Endothelial cell of umbilical vein (primary cell): ENCODE results near the gene CPXM2. TPM values are rescaled to one million over a fixed set of nuclear protein-coding genes. Genes with fewer than 3 reads are reported as not detected.

Source experiments
- BruUV-seq: library from RNA; stranded (reverse); fragments of 400-500 nt; replicated peaks from 2 replicates; lab custom pipeline; 2021; lab: Mats Ljungman, UMichigan
- CTCF ChIA-PET: fragments of 300-600, 350-600 bp; sonication (Branson Sonifier 250); formaldehyde crosslinking; loops from one replicate; lab custom pipeline; 2021; ENCODE audit warnings: antibody characterized with exemption, inconsistent platforms; lab: Charles Lee
- POLR2A ChIA-PET: fragments of 300-600, 350-600 bp; sonication (Branson Sonifier 250); formaldehyde crosslinking; loops from one replicate; lab custom pipeline; 2021; ENCODE audit warnings: antibody characterized with exemption, inconsistent platforms; lab: Charles Lee
- DNase-seq: peaks from one replicate; pipeline ENCODE4 v3.0.0-alpha.2; 2011; ENCODE audit warnings: low read depth, low spot score
- FAIRE-seq: peaks from 2 replicates; lab custom pipeline; 2011; peaks lifted over from hg19 to GRCh38; lab: Jason Lieb, UNC
- H2AFZ ChIP-seq: 2 replicates; pipeline ENCODE4 v1.6.0; 2012; ENCODE audit warnings: low read depth, low read length, control low read depth, inconsistent platforms
- H3K27ac ChIP-seq: 2 replicates; pipeline ENCODE4 v1.5.1; 2011; ENCODE audit warnings: low read depth, mild to moderate bottlenecking, control low read depth, low read length, moderate library complexity; ENCODE audit not compliant: insufficient read depth
- H3K27me3 ChIP-seq, 2 experiments: 2 replicates each; pipeline versions ENCODE4 v1.6.0 to v1.6.1; 2011; ENCODE audit warnings: low read length in 2 of 2, mixed read lengths in 1 of 2; ENCODE audit not compliant: control insufficient read depth in 2 of 2, insufficient read depth in 2 of 2
- H3K36me3 ChIP-seq, 2 experiments: 2 replicates in 1 of 2; 3 replicates in 1 of 2; pipeline ENCODE4 v1.5.1; 2011; ENCODE audit warnings: low read length in 2 of 2, mild to moderate bottlenecking in 1 of 2, moderate library complexity in 1 of 2; ENCODE audit not compliant: control insufficient read depth in 2 of 2, insufficient read depth in 2 of 2; ENCODE audit errors: extremely low read depth in 1 of 2
- H3K4me1 ChIP-seq: 3 replicates; pipeline ENCODE4 v1.5.1; 2011; ENCODE audit warnings: mild to moderate bottlenecking, low read length; ENCODE audit not compliant: control insufficient read depth, insufficient read depth; ENCODE audit errors: extremely low read depth
- H3K4me2 ChIP-seq: 2 replicates; pipeline ENCODE4 v1.6.1; 2011; ENCODE audit warnings: low read length, control low read depth, mixed read lengths; ENCODE audit not compliant: insufficient read depth
- H3K4me3 ChIP-seq, 3 experiments: fragments of 200-600 bp in 1 of 3; sonication (generic), shearing (Covaris generic) in 1 of 3; replicated peaks in 1 of 3; 2 replicates each; pipeline ENCODE4 v1.5.1; 2011 to 2016; ENCODE audit warnings: control low read depth in 3 of 3, low read length in 3 of 3, mild to moderate bottlenecking in 2 of 3, inconsistent platforms in 1 of 3, low read depth in 1 of 3, moderate library complexity in 1 of 3; ENCODE audit not compliant: insufficient read depth in 1 of 3
- H3K79me2 ChIP-seq: 2 replicates; pipeline ENCODE4 v1.6.0; 2012; ENCODE audit warnings: low read length, inconsistent platforms; ENCODE audit not compliant: control insufficient read depth, insufficient read depth
- H3K9ac ChIP-seq: replicated peaks from 2 replicates; pipeline ENCODE3; 2011; ENCODE audit warnings: low read length, control low read depth; ENCODE audit not compliant: insufficient read depth; ENCODE audit errors: extremely low read depth
- H3K9me1 ChIP-seq: replicated peaks from 3 replicates; pipeline ENCODE4 v1.6.0; 2011; ENCODE audit warnings: mild to moderate bottlenecking, low read length; ENCODE audit not compliant: control insufficient read depth, insufficient read depth; ENCODE audit errors: extremely low read depth
- H3K9me3 ChIP-seq: replicated peaks from 2 replicates; pipeline ENCODE4 v1.5.1; 2012; ENCODE audit warnings: low read length, inconsistent platforms; ENCODE audit not compliant: control insufficient read depth, insufficient read depth
- H4K20me1 ChIP-seq: replicated peaks from 2 replicates; pipeline ENCODE3; 2011; ENCODE audit warnings: mild to moderate bottlenecking, low read length; ENCODE audit not compliant: control insufficient read depth, insufficient read depth; ENCODE audit errors: extremely low read depth
- CTCF ChIP-seq, 2 donors: IDR thresholded peaks; 1 replicate in 1 of 2; 2 replicates in 1 of 2; pipeline ENCODE4 v1.5.1; 2011; ENCODE audit warnings: low read length in 2 of 2, mild to moderate bottlenecking in 2 of 2, moderate library complexity in 2 of 2, control low read depth in 1 of 2, inconsistent platforms in 1 of 2, low read depth in 1 of 2; ENCODE audit not compliant: insufficient read depth in 1 of 2; ENCODE audit errors: extremely low read depth in 1 of 2
- EZH2 ChIP-seq: IDR thresholded peaks from 2 replicates; pipeline ENCODE4 v1.6.1; 2012; ENCODE audit warnings: borderline replicate concordance, low read depth, mild to moderate bottlenecking, moderate library complexity, low read length, inconsistent platforms; ENCODE audit not compliant: severe bottlenecking
- FOS ChIP-seq: IDR thresholded peaks from 2 replicates; pipeline ENCODE4 v1.6.1; 2011; ENCODE audit warnings: mild to moderate bottlenecking, low read length, moderate library complexity, borderline replicate concordance; ENCODE audit not compliant: insufficient read depth
- GATA2 ChIP-seq: IDR thresholded peaks from 2 replicates; pipeline ENCODE4 v1.7.0; 2011; ENCODE audit warnings: low read depth, mild to moderate bottlenecking, moderate library complexity, mixed read lengths, low read length; ENCODE audit not compliant: insufficient read length, insufficient read depth
- JUN ChIP-seq: IDR thresholded peaks from 2 replicates; pipeline ENCODE4 v1.6.1; 2011; ENCODE audit warnings: borderline replicate concordance, low read depth; ENCODE audit not compliant: insufficient read length, insufficient read depth
- MAX ChIP-seq: IDR thresholded peaks from 2 replicates; pipeline ENCODE4 v1.6.1; 2011; ENCODE audit not compliant: insufficient read depth, insufficient read length
- dilution Hi-C: fragments of 300-500 bp; cut with MboI; formaldehyde crosslinking; loops from one replicate; pipeline ENCODE4 v1.15.0; 2019; ENCODE audit warnings: low sequenced_read_pairs; ENCODE audit not compliant: extremely low pct_ligation_motif_present
- intact Hi-C: fragments of 100-400 bp; cut with micrococcal nuclease; formaldehyde crosslinking; loops from one replicate; pipeline ENCODE4 v1.10.0; 2022
- polyA plus RNA-seq, 4 experiments: library from polyadenylated mRNA; depleted of rRNA in 3 of 4; stranded (reverse) in 3 of 4; unstranded in 1 of 4; fragments of >200 nt; gene quantifications; 2 replicates each; pipeline versions ENCODE4 v1.2.1 to v1.2.3, GENCODE V29; 2011 to 2012; ENCODE audit warnings: missing spikeins in 1 of 4
- total RNA-seq: library from RNA; stranded (reverse); gene quantifications from 2 replicates; pipeline ENCODE4 v1.2.3, GENCODE V29; 2021

Gene CPXM2
- total and polyA plus RNA-seq, 2 donors (not counting 3 experiments of a cell fraction or from before 2014, with no cell fraction given) = 1.8 to 2.7 TPM

GRCh38 chr10:123843835-123844234 lies 47.8 kb downstream of the CPXM2 start:
- no peak overlapping the region for H3K4me2 ChIP-seq
- H3K9me1 ChIP-seq = no peaks in the 10 kb centered on the region
- DNase-seq (no peak), FAIRE-seq (no peak)
- BruUV-seq = no TSS peak
- no peak overlapping the region for H2AFZ ChIP-seq
- H3K79me2 ChIP-seq = no peaks in the 10 kb centered on the region
- no peak overlapping the region for H3K4me3 ChIP-seq
- ChIA-PET POLR2A (no interaction called here), CTCF (no interaction called here)
- no peak overlapping the region for H3K9ac ChIP-seq
- no peaks in the 10 kb centered on the region for H3K9me3 ChIP-seq
- H3K27me3 ChIP-seq = no peaks in the 10 kb centered on the region
- intact Hi-C loops (no loop called here), dilution Hi-C loops (no loop called here)
- TF ChIP-seq MAX (no peak), FOS (no peak)
- H3K27ac ChIP-seq = no peak overlapping the region
- H3K36me3 ChIP-seq = no peaks in the 10 kb centered on the region
- peaks cover 2% of the 10 kb centered on the region for H3K4me1 ChIP-seq
- no peaks in the 10 kb centered on the region for H4K20me1 ChIP-seq

GRCh38 chr10:123842692-123843385 lies 48.8 kb downstream of the CPXM2 start:
- no peaks in the 10 kb centered on the region for H3K4me1 ChIP-seq
- CTCF ChIA-PET = interaction anchor here (0.6 kb wide), 1 partner anchor 138 kb away, joined by 3 read pairs; no protein-coding TSS in a partner anchor
- TF ChIP-seq GATA2 = no peak
- TF ChIP-seq CTCF (IDR thresholded peaks at IDR 0.05; ENCODE audit: extremely low read depth in 1 of 2, insufficient read depth in 1 of 2, low read depth in 1 of 2, low read length in 2 of 2) = no peak
- no peak for TF ChIP-seq JUN
- TF ChIP-seq EZH2 = no peak

More at GRCh38 chr10:123842692-123843385, 48.8 kb downstream of the CPXM2 start:
- DNase-seq (no peak), FAIRE-seq (no peak)
- H4K20me1 ChIP-seq = no peaks in the 10 kb centered on the region
- intact Hi-C loops = no loop called here
- H3K79me2 ChIP-seq = no peaks in the 10 kb centered on the region
- H3K9me3 ChIP-seq = no peaks in the 10 kb centered on the region
- dilution Hi-C loops = no loop called here
- H3K27ac ChIP-seq = no peak overlapping the region
- H2AFZ ChIP-seq = no peak overlapping the region
- H3K4me2 ChIP-seq = no peak overlapping the region
- no peak overlapping the region for H3K9ac ChIP-seq
- no peaks in the 10 kb centered on the region for H3K36me3 ChIP-seq
- no TSS peak for BruUV-seq
- H3K27me3 ChIP-seq = no peaks in the 10 kb centered on the region
- H3K4me3 ChIP-seq = no peak overlapping the region
- H3K9me1 ChIP-seq = no peaks in the 10 kb centered on the region
- POLR2A ChIA-PET = no interaction called here
